HG03135 (cell line): ENCODE results near the gene C1orf94.

ENCODE experiments used
- ATAC-seq: cut with Tn5 transposase; IDR thresholded peaks from one replicate; pipeline ENCODE4 v1.9.1; 2021; ENCODE audit warnings: mild to moderate bottlenecking, moderate library complexity; ENCODE audit not compliant: unreplicated experiment

The C1orf94 gene, protein sequence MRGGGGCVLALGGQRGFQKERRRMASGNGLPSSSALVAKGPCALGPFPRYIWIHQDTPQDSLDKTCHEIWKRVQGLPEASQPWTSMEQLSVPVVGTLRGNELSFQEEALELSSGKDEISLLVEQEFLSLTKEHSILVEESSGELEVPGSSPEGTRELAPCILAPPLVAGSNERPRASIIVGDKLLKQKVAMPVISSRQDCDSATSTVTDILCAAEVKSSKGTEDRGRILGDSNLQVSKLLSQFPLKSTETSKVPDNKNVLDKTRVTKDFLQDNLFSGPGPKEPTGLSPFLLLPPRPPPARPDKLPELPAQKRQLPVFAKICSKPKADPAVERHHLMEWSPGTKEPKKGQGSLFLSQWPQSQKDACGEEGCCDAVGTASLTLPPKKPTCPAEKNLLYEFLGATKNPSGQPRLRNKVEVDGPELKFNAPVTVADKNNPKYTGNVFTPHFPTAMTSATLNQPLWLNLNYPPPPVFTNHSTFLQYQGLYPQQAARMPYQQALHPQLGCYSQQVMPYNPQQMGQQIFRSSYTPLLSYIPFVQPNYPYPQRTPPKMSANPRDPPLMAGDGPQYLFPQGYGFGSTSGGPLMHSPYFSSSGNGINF

GRCh38 chr1:34176830-34177603 lies at the start of gene C1orf94:
Gene C1orf94, plus strand, starts transcription at chr1:34176907. Its CDS starts 883 bp downstream, at chr1:34177790.
- ATAC-seq: no peak

DNA sequence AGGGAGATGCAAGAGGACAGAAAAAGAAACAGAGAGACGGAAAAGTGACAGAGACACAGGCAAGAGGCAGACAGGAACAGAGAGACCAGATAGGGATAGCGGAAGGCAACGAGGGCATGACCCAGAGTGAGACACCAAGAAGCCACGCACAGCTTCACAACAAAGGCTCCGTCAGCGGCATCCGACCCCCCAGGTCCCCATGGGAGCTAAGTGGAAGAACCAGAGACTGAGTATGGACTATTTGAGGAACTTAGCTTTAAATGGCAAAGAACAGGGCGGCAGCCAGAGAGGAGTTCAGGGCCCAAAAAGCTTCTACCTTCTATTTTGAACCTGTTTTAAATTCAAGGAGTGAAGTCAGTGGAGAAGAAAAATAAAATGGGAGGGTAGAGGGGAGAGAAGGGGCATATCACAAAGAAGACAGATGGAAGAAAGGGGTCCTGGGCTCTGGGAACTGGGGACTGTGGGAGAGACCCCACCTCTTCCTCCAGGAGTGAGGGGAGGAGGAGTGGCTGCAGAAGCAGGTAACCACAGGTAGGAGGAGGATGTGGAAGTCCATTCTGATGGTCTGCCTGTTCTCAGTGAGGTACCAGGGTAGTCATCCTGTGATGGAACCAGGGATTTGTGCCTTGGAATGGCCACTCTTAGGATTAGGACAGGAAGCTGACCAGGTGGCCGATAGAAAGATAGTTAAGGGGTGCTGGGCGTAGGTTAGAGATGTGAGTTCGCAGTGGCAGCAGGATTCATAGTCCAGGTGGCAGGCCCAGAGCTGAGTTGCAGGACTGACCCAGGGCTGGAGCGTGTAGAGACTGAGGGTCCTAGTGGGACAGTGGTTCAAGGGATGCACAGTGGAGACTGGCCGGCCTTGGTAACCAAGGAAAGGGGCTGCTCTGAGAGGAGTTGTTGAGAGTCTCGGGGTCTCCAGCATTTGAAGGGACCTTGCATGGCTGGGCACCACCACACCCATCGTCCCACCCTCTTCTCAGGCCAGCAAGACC lies 49.4 kb upstream of the C1orf94 start:
- ATAC-seq: no peak

GRCh38 chr1:34128186-34128889 lies 48.4 kb upstream of the C1orf94 start:
- ATAC-seq: no peak

- ATAC-seq: no peak
Measured at GRCh38 chr1:34129630-34130029, 47.1 kb upstream of the C1orf94 start.

DNA sequence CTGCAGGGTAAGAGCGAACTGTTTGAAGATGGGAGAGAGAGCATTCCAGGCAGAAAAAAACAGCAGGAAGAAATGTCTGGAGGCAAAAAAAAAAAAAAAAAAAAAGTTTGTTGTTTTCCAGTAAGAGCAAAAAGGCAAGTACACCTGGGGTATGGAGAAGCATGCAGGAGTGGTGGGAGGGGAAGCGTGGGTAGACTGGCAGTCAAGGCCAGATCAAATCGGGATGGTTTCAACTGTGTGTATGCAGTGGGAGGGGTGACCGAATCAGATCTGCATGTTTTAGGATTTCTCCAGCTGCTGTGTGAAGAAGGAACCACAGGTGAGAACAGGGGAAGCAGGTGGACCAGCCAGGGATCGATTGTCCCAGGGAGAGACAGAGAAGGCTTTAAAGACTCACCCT lies 46.4 kb upstream of the C1orf94 start:
- ATAC-seq: no peak

DNA sequence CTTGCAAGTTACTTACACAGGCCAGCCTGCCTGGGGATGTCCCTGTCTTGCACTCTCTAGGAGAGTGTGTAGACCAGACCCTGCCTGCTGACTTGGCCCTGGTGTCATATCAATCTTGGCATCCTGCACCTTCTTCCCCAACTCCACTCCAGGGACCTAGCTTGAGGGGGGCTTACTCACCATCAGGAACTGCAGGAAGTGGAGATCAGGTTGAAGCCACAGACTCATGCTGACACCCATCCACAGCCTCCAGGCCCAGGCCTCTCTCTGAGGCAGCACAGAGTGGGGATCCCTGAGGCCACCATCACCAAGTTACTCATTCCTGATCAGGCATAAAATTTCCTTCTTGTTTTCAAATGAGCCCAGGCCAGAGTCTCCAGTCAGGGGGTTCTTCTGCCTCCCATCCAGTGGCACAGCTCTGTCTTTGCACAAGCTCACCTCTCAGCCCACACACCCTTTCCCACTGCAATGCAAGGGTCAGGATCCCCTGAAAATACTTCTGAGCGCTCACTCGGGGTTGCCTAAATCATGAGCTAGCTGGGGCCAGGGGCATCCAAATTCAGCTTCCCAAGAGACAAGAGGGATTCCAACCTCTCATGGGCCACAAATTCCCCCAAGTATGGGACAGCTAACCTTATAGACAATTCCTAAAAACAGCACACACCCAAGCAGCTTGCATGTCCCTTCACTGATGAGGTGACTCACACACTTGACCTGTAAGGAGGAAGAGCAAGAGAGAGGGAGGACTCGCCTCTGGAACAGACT lies 45.1 kb upstream of the C1orf94 start:
- no peak for ATAC-seq

DNA sequence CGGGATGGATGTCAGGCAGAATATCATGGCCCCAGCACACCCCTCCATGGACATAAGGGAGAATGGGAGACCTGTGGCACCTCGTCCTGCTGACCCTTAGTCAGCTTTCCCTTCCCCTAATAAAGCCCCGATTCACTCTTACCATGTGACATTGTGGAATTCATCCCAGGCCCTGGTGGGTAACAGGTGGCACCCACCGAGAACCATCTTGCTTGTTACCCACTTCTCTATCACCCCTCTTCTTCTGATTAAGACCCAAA lies 44.6 kb upstream of the C1orf94 start:
- no peak for ATAC-seq

- ATAC-seq: no peak
Measured at GRCh38 chr1:34137411-34137810, 39.3 kb upstream of the C1orf94 start.

DNA sequence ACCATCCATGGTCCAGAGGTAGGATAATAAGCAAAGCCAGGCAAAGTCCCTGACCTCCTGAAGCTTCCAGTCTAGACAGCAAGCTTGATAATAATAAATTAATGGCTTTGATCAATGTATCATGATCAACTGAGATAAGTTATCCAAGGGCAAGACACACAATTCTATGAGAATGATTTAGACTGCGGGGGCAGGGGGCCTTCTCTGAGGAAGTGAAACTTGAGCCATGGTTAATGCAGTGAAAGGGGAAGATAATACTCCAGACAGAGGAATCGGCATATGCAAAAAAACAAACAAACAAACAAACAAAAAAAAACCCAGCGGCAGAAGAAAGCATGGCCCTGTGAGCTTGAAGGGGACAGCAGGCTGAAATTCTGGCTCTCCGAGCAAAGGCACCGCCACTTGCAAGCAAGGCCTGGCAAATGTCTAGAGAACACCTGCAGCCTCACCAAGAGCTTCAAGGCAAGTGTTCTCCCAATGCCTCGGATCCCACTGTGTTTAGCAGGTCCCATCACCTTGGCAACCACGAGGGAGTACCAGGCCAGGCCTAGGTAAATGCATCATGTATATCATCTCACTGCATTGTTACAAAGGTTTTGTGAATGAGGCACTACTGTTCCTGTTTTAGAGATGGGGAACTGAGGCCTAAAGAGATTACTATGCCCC lies 36.6 kb upstream of the C1orf94 start:
- no peak for ATAC-seq

DNA sequence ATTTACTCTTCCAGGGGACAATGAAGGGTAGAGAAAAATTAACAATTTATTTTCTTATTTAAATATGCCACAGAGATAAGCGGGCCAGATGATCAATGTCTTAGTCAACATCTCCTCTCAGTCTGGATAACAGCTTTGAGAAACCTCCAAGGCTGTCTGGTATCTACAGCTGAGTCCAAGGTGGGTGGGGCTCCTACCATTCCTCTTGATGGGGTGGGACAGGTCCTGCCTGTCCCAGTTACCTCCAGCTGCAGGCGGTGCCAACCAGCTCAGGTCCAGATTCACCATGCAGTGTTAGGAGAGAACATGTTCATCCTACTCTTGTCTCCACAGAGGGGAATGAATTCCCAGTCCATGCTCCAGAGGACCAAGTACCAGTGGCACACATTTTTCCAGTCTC lies 32.7 kb upstream of the C1orf94 start:
- ATAC-seq: no peak

GRCh38 chr1:34144766-34145165 lies 31.9 kb upstream of the C1orf94 start:
- no peak for ATAC-seq

DNA sequence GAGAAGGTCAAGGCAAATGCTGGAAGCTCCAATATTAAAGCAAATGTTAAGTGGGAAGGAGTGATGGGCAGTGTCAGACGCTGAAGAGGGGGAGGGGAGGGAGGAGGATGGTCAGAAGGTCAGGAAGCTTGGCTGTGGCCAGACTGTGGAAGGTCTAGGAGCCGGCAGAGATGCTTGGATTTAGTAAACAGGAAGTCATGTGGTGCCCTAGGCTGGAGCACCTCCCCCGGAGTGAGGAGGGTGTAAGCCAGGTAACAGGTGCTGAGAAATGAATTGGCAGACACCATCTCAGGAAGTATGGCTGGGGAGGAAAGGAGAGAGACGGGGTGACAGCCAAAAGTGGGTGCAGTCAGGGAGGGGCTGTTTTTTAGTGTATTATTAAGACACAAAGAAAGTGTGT lies 29.4 kb upstream of the C1orf94 start:
- no peak for ATAC-seq

- no peak for ATAC-seq
Measured at GRCh38 chr1:34149501-34149900, 27.2 kb upstream of the C1orf94 start.

DNA sequence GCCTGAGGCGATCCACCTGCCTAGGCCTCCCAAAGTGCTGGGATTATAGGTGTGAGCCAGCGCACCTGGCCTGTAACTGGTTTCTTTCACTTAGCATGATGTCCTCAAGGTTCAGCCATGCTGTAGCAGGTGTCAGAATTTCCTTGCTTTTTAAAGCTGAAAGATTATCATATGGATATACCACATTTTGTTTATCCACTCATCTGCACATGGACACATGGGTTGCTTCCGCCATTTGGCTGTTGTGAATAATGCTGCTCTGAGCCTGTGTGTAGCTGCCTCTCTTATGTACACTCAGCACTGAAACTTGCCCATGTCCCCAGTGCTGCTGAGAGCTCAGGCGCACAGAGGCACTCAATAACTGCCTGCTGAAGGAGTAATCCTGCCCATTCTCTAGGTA lies 23.5 kb upstream of the C1orf94 start:
- ATAC-seq: no peak

DNA sequence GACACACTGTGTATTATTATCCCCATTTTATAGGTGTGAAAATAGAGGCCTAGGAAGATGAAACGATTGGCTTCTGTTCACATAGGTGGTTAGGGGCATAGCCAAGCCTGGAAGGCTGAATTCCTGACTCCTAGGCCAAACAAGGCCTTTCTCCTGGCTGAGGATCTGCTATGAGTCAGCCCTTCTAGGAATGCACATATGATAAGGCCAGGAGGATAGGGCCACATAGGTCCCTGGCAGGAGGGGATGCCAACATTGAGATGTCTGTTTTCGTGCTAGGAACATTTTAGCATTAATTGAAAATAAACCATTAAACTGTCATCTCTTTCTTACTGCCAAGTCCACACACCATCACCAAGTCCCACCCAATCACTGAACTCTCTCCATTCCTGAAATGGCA lies 20.8 kb upstream of the C1orf94 start:
- no peak for ATAC-seq

DNA sequence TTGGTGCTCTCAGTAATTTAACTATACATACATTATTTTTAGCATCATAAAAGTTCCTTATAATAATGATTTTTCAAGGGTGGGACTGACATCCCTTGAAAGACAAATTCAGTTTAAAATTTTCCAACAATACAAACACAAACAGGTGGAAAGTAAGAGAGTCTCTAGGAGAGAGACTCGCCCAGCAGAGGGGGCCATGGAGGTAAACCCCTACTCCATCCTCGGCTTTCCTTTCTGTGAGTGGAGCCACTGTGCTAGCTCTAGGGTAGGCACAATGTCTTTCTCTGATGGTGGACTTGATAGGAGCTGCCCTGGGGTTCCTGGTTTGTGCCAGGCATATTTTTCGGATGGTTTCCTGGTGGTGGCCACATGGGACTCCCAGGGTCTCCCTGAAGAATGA lies 20.0 kb upstream of the C1orf94 start:
- no peak for ATAC-seq

GRCh38 chr1:34162852-34163766 lies 13.6 kb upstream of the C1orf94 start:
- ATAC-seq: no peak
